Measurements from ENCODE around the gene ATP9A.

DNA sequence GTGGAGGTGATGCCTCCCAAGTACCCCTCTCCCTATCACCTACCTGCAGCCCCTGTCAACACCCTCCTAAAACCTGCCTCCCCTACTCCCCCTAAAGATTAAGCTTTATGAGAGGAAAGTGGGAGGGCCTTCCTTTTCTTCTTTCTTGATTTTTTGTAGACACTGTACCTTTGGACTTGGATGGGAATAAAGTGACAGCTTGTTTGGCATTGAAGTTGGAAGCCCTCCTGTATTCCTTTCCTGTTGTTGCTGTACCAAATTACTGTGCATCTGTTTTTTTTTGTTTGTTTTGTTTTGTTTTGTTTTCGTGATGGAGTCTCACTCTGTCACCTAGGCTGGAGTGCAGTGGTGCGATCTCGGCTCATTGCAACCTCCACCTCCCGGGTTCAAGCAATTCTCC lies 126.3 kb downstream of the ATP9A start:
- TF ChIP-seq, protein P1, sequence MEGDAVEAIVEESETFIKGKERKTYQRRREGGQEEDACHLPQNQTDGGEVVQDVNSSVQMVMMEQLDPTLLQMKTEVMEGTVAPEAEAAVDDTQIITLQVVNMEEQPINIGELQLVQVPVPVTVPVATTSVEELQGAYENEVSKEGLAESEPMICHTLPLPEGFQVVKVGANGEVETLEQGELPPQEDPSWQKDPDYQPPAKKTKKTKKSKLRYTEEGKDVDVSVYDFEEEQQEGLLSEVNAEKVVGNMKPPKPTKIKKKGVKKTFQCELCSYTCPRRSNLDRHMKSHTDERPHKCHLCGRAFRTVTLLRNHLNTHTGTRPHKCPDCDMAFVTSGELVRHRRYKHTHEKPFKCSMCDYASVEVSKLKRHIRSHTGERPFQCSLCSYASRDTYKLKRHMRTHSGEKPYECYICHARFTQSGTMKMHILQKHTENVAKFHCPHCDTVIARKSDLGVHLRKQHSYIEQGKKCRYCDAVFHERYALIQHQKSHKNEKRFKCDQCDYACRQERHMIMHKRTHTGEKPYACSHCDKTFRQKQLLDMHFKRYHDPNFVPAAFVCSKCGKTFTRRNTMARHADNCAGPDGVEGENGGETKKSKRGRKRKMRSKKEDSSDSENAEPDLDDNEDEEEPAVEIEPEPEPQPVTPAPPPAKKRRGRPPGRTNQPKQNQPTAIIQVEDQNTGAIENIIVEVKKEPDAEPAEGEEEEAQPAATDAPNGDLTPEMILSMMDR (IDR thresholded peaks at IDR 0.05): no peak
- TF ChIP-seq POLR2A (IDR thresholded peaks at IDR 0.05): no peak
